PFSK-1 (cell line): ENCODE measurements around the gene NPM3.

Experiments
- FOXP2 ChIP-seq: optimal IDR thresholded peaks from 2 replicates; pipeline ENCODE3; 2011; ENCODE audit warnings: borderline replicate concordance, control low read depth, inconsistent platforms; ENCODE audit not compliant: insufficient read depth; ENCODE audit errors: extremely low read length, extremely low read depth
- POLR2AphosphoS5 ChIP-seq: IDR thresholded peaks from 2 replicates; pipeline ENCODE4 v1.6.1; 2012; ENCODE audit warnings: low read depth, mild to moderate bottlenecking, control low read depth, low read length, moderate library complexity
- SIN3A ChIP-seq: IDR thresholded peaks from 2 replicates; pipeline ENCODE4 v1.6.1; 2012; ENCODE audit warnings: mild to moderate bottlenecking, low read length, moderate library complexity, borderline replicate concordance; ENCODE audit not compliant: insufficient read depth
- TAF1 ChIP-seq: IDR thresholded peaks from 2 replicates; pipeline ENCODE4 v1.6.1; 2012; ENCODE audit warnings: low read length, control low read depth, borderline replicate concordance; ENCODE audit not compliant: insufficient read depth
- TF ChIP-seq, protein P1 (sequence below), 2 experiments: IDR thresholded peaks; 2 replicates each; pipeline versions ENCODE4 v1.6.1 to v1.8.0; 2011 to 2012; ENCODE audit warnings: low read depth in 2 of 2, low read length in 2 of 2, control low read depth in 1 of 2, inconsistent platforms in 1 of 2, mild to moderate bottlenecking in 1 of 2, moderate library complexity in 1 of 2; ENCODE audit not compliant: insufficient read depth in 1 of 2

Gene NPM3

GRCh38 chr10:101814466-101815071 lies 31.3 kb upstream of the NPM3 start:
- TF ChIP-seq SIN3A: no peak
- no peak for TF ChIP-seq FOXP2
- no peak for TF ChIP-seq POLR2AphosphoS5

- TF ChIP-seq, protein P1, sequence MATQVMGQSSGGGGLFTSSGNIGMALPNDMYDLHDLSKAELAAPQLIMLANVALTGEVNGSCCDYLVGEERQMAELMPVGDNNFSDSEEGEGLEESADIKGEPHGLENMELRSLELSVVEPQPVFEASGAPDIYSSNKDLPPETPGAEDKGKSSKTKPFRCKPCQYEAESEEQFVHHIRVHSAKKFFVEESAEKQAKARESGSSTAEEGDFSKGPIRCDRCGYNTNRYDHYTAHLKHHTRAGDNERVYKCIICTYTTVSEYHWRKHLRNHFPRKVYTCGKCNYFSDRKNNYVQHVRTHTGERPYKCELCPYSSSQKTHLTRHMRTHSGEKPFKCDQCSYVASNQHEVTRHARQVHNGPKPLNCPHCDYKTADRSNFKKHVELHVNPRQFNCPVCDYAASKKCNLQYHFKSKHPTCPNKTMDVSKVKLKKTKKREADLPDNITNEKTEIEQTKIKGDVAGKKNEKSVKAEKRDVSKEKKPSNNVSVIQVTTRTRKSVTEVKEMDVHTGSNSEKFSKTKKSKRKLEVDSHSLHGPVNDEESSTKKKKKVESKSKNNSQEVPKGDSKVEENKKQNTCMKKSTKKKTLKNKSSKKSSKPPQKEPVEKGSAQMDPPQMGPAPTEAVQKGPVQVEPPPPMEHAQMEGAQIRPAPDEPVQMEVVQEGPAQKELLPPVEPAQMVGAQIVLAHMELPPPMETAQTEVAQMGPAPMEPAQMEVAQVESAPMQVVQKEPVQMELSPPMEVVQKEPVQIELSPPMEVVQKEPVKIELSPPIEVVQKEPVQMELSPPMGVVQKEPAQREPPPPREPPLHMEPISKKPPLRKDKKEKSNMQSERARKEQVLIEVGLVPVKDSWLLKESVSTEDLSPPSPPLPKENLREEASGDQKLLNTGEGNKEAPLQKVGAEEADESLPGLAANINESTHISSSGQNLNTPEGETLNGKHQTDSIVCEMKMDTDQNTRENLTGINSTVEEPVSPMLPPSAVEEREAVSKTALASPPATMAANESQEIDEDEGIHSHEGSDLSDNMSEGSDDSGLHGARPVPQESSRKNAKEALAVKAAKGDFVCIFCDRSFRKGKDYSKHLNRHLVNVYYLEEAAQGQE (IDR thresholded peaks at IDR 0.05; ENCODE audit: insufficient read depth in 1 of 2, low read depth in 2 of 2, low read length in 2 of 2): no peak
- TF ChIP-seq SIN3A (no peak), FOXP2 (no peak), POLR2AphosphoS5 (no peak), TAF1 (no peak)
Measured at GRCh38 chr10:101812606-101813005, 29.4 kb upstream of the NPM3 start.

GRCh38 chr10:101807158-101807557 lies 23.9 kb upstream of the NPM3 start:
- no peak for TF ChIP-seq SIN3A

GRCh38 chr10:101803511-101803910 lies 20.3 kb upstream of the NPM3 start:
- no peak for TF ChIP-seq TAF1
- TF ChIP-seq POLR2AphosphoS5: no peak
- no peak for TF ChIP-seq SIN3A
- TF ChIP-seq, protein P1 (IDR thresholded peaks at IDR 0.05; ENCODE audit: insufficient read depth in 1 of 2, low read depth in 2 of 2, low read length in 2 of 2): no peak
- TF ChIP-seq FOXP2: no peak

DNA sequence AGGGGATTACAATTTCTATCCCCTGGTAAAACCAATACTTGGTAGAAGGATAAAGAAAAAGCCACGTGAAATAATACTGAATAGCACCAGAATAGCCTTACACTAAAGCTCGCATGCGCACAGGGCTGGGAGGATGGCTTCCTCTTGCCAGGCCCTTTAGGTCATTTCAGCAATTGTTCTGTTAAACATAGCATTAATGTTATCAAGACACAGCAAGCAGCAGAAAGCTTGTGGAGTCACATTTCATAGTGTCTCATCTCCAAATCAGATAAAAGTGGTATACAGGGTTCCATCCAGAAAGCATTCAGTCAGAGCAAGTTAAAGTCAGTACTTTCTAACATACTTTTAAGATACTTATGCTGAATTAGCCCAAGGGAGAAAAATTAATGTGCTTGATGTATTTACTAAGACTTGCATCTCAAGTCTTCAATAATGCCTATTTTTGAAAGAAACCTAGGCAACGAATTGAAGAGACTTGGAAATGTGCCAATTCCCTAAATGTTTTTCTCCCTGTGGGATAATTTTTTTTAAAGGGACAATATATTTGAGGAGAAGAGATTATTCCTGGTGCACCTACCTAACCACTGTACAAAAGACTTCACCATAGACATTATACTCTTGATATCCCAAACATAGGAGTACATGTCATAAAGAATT lies 14.3 kb upstream of the NPM3 start:
- no peak for TF ChIP-seq SIN3A
- TF ChIP-seq, protein P1 (IDR thresholded peaks at IDR 0.05; ENCODE audit: insufficient read depth in 1 of 2, low read depth in 2 of 2, low read length in 2 of 2): no peak
- no peak for TF ChIP-seq FOXP2
- TF ChIP-seq TAF1: no peak
- TF ChIP-seq POLR2AphosphoS5: no peak

- no peak for TF ChIP-seq TAF1
- TF ChIP-seq POLR2AphosphoS5: no peak
- no peak for TF ChIP-seq SIN3A
- no peak for TF ChIP-seq FOXP2
- TF ChIP-seq, protein P1 (IDR thresholded peaks at IDR 0.05; ENCODE audit: insufficient read depth in 1 of 2, low read depth in 2 of 2, low read length in 2 of 2): no peak
Measured at GRCh38 chr10:101793526-101793925, 10.3 kb upstream of the NPM3 start.
